HT1080 (cell line): ENCODE data around the gene PTGDS. TPM values are rescaled to one million over a fixed set of nuclear protein-coding genes. Genes with fewer than 3 reads are reported as not detected.

ENCODE experiments used
- DNase-seq: peaks from one replicate; pipeline ENCODE4 v3.0.0-alpha.2; 2015; ENCODE audit warnings: low read depth
- total RNA-seq: library from RNA; depleted of rRNA; stranded (reverse); fragments of >200 nt; shearing (Covaris generic); gene quantifications from 2 replicates; pipeline ENCODE4 v1.2.3, GENCODE V29; 2014

PTGDS gene
- total RNA-seq, 1 experiment from 2014 or later: not detected

DNA sequence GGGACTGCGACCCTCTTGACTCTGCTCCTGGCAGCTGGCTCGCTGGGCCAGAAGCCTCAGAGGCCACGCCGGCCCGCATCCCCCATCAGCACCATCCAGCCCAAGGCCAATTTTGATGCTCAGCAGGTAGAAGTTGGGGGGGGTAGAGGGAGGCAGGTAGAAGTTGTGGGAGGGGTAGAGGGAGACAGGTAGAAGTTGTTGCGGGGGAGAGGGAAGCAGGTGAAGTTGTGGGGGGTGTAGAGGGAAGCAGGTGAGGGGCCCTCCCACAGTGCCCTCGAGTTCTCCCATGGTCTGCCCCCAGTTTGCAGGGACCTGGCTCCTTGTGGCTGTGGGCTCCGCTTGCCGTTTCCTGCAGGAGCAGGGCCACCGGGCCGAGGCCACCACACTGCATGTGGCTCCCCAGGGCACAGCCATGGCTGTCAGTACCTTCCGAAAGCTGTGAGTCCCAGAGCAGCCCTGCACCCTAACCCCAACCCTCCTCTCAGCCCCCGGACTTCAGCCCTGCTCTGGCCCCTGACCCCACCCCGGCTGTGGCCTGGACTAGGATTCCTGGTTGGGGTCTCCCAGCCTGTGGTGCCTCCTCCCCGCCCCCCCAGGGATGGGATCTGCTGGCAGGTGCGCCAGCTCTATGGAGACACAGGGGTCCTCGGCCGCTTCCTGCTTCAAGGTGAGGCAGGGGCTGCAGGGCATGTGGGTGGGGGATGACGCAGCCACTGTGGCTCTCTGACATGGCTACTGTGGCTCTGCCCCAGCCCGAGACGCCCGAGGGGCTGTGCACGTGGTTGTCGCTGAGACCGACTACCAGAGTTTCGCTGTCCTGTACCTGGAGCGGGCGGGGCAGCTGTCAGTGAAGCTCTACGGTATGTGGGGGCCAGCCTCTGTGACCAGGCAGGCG, 31.7 kb upstream of the PTGDS start:
- DNase-seq: no peak

DNA sequence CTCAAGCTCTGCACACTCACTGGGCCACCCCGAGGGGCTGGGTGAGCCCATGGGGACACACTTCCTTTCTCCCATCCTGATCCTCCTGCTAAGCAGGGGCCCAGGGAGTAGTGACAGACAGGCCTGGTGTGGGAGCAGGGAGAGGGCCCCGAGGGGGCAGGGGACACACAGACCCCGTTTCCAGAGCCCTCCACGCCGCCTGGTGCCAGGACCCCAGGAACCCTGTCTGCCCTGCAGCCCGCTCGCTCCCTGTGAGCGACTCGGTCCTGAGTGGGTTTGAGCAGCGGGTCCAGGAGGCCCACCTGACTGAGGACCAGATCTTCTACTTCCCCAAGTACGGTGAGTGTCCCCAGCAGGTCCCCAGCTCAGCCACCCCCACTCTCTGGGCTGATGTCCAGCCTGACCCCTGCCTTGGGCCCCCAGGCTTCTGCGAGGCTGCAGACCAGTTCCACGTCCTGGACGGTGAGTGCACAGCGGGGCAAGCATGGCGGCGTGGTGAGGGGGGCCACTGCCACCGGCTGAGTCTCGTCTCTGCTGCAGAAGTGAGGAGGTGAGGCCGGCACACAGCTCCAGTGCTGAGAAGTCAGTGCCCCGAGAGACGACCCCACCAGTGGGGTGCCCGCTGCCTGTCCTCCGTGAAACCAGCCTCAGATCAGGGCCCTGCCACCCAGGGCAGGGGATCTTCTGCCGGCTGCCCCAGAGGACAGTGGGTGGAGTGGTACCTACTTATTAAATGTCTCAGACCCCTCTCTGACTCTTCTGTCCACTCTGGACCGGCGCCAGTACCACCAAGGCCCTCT, 30.9 kb upstream of the PTGDS start:
- no peak for DNase-seq

DNA sequence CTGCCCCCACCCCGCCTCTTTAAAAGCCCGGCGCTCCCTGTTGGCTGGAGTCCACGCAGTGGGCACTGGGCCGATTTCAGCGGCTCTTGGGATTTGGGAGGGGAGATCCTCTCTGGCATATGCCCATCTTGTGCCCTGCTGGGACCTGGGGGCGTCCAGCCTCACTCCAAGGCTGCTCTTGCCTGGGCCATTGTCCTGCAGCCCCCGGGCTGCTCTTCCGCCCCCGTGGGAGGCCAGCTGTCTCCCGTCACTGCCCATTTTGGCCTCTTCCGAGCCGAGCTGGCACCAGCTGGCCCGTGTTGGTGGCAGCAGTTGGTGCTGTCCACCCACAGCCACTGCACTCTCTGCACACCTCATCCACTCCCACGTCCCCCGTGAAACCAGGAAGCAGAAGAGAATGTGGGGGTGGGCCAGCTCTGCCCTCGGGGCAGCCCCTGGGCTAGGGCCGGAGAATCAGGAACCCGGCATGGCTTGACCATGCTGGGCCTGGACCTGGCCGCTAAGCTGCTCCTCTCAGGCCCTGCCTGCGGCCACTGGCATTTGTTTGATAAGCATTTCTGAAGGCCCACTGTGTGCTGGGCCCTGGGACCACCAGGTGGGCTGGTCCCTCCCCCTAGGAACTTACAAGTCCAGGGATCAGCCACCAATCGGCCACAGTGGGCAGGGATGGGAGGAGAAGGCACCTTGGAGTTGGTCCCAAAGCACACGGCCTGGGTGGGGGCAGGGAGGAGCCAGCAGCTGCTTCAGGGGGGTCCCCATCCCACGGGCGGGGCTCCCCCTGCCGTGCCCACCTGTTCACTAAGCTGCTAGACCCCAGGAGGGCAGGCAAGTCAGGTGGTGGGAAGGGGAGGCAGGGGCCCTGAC, 30.0 kb upstream of the PTGDS start:
- no peak for DNase-seq

DNA sequence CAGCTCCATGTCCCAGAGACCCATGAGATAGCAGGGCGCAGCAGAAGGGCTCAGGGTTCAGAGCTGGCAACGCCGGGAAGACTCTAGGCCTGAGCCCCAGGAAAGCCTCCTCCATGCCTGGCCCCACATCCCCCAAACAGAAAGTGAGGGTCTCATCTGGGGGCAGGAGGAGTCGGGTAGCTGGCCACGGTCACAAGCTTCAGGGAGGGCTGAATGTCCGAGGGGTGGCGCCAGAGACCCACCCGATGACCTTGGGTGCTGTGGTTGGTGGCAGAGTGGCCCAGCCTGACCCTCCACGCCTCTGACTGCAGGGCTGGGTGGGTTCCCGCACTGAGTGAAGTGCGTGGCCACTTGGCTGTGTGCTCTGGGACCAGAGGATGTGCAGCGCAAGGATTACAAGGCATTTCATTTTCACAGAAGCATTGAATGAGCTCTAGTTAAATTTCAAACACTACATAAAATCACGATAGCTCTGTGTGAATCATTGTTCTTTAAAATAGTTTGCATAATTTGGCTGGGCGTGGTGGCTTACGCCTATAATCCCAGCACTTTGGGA, 29.3 kb upstream of the PTGDS start:
- DNase-seq: peak; percentile 42

DNA sequence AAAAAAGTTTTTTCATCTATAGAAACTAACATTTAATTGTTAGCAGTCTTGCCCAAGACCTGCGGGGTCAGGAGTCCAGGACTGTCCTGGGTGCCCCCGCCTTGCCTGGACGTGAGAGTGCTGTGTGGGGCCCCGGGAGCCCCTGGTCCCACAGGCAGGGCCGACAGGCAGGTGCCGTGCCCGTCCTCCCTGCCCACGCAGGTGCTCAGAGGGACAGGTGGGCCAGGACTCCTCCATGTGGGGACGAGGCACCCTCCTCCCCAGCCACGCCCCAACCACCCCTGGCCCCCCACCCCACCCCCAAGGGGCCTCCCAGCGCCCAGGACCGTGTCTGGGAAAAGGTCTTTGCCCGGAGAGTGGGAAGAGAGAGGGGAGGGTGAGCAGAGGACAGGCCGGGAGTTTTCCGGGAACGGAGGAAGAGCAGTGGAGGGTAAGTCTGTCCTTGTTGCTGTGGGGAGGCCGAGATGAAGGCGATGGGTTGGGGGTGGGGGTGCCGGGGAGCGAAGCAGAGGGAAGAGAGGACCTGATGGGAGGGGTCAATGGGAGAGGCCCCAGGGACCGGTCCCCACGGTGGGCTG, 28.0 kb upstream of the PTGDS start:
- no peak for DNase-seq

DNA sequence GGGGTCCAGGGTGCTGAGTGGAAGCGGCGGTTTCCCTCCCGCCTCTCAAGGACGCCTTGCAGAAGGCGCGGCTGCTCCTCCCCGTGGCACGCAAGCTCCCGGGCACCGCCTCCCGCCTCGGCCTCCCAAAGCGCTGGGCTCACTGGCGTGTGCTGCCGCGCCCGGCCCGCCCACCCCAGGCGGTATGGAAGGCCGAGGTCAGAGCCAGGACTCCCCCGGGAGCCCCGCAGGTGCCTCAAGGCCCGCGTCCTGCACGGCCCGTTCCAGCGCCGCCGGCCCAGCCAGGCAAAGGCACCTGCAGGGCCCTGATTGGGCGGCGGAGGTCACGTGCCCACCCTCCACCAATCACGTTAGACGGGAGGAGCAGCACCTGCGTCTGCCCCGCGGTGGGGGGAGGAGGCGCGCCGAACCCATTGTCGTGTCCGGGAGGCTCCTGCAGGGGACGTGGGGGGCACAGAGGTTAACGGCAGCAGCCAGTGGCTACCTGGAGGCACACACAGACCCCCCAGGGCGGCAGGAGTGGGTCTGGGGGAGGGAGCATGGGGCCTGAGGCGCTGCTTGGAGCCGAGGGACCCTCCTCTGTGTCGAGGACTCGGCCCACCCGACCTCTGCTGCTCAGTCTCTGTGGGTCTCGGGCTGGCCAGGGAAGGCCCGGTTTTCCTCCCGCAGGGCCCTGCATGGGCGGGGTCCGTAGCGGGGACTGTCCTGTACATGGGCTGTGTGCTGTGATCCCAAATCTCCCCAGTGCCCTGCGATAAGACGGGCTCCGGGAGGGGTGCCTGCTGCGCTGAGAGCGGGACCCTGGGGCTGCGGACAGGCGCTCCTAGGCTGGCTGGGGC, 27.3 kb upstream of the PTGDS start:
- peak; percentile 76 for DNase-seq

DNA sequence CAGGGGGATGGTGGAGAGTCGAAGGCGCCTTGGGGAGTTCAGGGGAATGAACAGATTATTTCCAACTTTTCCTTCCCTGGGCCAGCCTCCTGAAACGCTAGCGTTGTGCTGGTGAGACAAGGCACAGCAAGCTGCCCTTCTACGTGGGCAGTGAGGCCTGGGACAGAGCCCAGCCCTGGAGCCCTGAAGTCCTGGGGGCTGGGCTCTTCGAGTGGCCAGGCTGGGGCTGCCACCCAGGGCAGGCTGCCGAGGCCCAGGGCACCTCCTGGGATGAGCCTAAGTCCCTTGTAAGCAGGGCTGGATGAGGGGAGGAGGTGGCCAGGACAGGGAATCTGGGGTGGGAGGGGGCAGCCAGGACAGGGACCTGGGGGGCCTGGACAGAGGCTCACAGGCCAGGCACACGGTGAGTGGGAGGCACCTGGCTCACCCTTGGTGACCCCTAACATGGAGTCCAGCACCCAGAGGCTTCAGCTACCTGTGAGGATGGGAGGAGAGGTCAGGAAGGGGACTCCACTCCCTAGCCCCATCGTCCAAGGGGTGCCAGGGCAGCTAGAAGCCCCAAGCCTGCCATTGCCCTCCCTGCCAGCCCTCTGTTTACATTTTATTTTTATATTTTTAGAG, 26.5 kb upstream of the PTGDS start:
- peak; percentile 20 for DNase-seq

DNA sequence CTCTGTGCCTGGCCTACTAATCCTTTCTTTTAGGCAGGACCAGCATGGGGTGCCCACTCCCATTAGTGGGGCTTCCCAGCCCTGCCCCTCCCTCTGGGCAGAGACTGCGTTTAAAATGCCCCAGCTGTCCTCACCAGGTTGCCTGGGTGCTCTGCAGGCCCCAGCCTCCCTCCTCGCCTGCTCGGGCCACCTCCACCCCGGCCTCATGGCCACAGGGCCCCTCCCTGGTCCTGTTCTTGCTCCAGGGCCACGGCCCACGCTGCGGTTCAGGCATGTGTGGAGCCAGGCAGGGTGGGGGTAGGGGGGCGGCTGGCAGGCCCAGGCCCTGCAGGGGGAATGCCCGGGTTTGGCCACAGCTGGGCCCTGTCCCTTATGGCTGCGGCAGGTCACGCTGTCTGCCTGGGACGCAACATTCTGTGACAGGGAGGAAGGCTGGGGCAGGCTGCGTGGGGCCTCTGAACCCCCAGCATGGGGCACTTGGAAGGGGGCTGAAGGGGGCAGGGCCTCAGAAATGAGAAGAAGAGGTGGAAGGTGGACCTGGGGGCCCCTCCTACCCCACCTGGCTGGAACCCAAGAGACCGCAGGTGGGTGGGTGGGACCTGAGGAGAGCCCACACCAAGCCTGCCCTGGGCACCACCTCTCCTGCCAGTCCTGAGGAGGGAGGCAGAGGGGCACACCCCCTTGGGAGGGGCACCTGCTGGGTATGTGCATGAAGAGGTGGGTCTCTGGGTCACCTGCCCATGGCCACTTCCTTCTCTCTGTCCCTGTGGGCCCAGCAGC, 25.6 kb upstream of the PTGDS start, which contains the start of gene LCN12:
LCN12 (plus strand) TSS at position 733 of the 780 bp plus-strand sequence. CDS start 55 bp downstream, outside the sequence.
- no peak for DNase-seq

DNA sequence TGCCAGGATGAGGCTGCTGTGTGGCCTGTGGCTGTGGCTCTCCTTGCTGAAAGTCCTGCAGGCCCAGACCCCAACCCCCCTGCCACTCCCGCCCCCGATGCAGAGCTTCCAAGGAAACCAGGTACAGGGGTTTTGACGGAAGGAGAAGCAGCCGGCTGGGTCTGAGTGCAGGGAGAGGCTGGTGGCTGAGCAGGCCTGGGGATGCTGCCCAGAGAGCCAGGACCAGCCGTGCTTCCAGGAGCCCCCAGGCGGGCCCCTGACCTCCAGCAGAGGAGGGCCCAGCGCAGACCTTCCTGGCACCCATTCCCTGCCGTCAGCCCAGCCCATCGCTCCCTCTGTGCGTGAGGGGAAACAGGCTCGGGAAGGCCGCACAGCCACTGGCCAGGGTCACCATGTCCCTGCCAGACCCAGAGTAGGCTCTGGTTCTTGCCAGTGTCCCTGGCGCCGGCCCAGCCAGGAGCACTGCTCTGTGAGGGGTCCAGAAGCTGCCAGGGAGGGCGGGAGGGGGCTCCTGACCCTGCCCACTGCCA, 24.9 kb upstream of the PTGDS start:
- DNase-seq: no peak

DNA sequence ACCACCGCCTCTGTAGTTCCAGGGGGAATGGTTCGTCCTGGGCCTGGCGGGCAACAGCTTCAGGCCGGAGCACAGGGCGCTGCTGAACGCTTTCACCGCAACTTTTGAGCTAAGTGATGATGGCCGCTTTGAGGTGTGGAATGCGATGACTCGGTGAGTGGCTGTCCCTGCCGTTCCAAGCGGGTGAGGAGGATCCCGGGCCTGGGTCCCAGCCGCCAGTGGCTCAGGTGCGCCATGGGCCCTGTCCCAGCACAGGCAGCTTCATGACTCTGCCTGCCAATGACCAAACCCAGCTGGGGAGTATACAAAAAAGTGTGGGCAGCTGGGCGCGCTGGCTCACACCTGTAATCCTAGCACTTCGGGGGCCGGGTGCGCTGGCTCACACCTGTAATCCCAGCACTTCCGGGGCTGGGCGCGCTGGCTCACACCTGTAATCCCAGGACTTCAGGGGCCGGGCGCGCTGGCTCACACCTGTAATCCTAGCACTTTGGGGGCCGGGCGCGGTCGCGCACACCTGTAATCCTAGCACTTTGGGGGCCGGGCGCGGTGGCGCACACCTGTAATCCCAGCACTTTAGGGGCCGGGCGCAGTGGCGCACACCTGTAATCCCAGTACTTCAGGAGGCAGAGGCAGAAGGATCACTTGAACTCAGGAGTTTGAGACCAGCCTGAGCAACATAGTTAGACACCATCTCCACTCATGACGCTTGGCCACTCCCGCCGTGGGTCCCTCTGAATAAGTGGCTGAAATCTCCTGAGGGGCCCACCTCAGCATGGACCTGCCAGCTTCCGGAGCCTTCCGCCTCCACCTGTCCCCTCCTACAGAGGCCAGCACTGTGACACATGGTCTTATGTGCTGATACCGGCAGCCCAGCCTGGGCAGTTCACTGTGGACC, 24.2 kb upstream of the PTGDS start:
- no peak for DNase-seq

DNA sequence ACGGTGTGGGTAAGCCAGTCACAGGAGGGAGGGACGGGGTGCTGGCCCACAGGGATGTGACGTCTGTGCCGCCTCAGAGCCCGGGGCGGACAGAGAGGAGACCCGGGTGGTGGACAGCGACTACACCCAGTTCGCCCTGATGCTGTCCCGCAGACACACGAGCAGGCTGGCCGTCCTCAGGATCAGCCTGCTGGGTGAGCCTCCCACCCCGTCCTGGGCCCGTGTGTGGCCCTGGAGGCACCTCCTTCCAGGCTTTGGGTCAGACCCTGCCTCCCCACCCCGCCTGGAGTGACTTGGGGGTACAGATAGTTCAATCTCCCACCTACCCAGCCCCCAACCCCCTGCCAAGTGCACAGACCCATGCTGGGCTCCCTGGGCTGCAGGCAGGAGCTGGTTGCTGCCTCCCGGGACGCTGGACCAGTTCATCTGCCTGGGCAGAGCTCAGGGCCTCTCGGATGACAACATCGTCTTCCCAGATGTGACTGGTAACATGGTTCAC, 23.5 kb upstream of the PTGDS start:
- DNase-seq: no peak

DNA sequence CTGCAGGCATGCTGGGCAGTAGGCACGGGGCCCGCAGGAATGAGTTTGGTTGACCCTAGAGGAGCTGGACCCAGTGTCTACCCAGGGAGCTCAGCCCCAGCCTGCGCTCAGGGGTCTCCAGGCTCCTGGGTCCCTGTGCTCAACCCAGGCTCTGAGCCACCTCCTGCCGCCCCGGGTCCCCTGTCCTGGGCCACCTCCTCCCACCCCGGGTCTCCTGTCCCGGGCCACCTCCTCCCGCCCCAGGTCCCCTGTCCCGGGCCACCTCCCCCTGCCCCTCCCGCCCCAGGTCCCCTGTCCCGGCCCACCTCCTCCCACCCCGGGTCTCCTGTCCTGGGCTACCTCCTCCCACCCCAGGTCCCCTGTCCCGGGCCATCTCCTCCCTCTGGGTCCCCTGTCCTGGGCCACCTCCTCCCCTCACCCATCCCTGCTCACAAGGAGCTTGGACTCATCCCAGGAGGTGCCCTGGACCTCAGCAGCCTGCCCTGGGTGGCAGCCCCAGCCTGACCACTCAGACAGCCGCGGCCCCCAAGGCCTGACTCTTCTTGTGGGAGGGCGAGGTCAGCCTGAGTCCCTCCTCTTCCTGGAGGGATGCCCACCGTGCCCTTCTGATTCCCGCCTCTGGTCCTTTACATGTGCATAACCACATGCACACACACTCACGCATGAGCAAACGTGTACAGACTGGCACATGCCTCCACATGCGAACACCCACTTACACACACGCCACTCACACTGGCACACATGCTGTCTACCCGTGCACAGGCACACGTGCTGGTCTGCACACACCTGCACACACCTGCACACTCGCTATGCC, 22.8 kb upstream of the PTGDS start:
- DNase-seq: no peak

DNA sequence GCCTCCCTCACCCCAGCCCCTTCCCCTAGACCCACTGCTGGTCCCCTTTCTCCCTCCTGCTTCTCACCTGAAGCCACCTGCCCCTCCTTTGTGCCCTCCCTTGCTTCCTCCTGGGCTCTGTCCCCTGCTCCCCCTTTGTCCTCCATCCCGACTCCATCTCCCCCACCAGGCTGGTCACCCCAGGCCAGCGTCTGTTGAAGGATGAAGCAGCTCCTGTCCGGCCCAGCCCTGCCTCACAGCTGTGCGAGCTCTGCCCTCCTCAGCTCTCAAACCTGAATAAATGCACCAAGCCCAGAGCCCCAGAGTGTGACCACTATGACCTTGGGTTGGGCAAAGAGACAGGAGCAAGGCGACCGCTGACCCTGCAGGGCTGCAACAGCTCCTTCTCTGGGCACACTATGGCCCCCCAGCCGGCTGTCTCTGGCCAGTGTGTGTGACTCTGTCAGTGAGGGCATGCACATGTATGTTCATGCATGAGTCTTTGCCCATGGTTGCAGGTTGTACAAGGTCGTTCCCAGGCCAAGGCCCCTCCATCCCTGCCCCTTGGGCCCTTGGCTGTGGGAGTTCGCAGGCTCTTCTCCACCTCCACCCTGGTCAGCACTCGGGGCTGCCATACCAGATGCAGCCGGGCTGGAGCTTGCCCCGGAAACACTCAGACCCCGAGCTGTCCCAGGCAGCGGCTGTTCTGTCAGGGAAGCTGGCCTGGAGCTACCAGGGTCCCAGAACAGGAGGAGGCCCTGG, 21.9 kb upstream of the PTGDS start:
- DNase-seq: no peak

DNA sequence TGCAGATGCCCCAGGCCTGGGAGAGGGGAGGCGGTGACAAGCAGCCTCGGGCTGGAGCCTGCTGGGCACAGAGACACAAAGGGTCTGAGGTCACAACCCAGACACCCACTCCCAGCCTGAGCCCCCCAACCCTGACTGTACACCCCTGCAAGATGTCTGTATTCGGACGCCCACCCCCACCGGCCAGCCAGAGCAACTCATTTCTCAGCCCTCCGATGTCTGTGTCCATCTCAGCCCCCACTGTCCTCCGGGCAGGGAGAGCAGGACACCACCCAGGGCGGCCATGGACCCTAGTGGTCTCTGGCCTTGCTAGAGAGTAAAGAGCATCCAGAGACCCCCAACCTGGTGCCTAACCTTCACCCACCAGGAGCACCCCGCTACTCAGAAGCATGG, 21.4 kb upstream of the PTGDS start:
- DNase-seq: no peak

DNA sequence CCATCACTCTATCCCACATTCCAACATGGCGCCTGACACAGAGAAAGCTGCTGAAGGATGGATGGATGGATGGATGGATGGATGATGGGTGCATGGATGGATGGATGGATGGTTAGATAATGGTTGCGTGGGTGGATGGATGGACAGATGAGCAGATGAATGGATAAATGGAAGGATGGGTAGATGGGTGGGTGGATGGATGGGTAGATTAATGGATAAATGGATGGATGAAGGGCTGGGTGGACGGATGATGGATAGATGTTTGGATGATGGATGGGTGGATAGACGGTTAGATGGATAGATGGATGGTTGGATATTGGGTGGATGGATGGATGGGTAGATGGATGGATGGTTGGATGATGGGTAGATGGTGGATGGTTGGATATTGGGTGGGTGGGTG, 20.7 kb upstream of the PTGDS start:
- DNase-seq: no peak
